C4-2B (cell line): Measurements from ENCODE around the gene SEC22A.

ENCODE experiments used
- H3K27ac ChIP-seq: fragments of 450-650 bp; 2 replicates; pipeline ENCODE4 v1.5.1; 2017
- ZFX ChIP-seq: fragments of 450-650 bp; IDR thresholded peaks from 2 replicates; pipeline ENCODE4 v1.6.1; 2017
- TF ChIP-seq, protein P1 (sequence below): fragments of 450-650 bp; conservative IDR thresholded peaks from 2 replicates; pipeline ENCODE4 v1.5.1; 2017; ENCODE audit warnings: mild to moderate bottlenecking

SEC22A gene

DNA sequence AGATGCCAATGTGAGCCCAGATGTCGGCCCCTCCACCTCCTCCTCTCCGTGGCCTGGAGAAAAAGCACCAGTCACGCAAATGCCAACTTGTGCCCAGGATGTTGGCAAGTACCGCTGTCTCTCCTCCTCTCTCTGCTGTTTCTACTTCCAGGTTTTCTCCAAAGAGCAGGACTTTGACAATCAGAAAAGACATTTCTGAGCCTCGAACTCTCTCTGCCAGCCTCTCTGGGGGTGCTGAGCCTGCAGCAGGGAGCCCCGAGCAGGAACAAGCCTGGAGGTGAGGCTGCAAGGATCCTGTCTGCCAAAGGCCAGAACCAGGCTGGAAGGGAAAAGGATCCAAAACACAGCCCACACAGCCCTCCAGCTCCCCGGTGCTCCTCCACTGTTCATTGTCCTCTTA is 89.7 kb downstream of the SEC22A start:
- TF ChIP-seq ZFX = no peak
- TF ChIP-seq, protein P1, sequence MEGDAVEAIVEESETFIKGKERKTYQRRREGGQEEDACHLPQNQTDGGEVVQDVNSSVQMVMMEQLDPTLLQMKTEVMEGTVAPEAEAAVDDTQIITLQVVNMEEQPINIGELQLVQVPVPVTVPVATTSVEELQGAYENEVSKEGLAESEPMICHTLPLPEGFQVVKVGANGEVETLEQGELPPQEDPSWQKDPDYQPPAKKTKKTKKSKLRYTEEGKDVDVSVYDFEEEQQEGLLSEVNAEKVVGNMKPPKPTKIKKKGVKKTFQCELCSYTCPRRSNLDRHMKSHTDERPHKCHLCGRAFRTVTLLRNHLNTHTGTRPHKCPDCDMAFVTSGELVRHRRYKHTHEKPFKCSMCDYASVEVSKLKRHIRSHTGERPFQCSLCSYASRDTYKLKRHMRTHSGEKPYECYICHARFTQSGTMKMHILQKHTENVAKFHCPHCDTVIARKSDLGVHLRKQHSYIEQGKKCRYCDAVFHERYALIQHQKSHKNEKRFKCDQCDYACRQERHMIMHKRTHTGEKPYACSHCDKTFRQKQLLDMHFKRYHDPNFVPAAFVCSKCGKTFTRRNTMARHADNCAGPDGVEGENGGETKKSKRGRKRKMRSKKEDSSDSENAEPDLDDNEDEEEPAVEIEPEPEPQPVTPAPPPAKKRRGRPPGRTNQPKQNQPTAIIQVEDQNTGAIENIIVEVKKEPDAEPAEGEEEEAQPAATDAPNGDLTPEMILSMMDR = no peak
- H3K27ac ChIP-seq = no peak overlapping the region

DNA sequence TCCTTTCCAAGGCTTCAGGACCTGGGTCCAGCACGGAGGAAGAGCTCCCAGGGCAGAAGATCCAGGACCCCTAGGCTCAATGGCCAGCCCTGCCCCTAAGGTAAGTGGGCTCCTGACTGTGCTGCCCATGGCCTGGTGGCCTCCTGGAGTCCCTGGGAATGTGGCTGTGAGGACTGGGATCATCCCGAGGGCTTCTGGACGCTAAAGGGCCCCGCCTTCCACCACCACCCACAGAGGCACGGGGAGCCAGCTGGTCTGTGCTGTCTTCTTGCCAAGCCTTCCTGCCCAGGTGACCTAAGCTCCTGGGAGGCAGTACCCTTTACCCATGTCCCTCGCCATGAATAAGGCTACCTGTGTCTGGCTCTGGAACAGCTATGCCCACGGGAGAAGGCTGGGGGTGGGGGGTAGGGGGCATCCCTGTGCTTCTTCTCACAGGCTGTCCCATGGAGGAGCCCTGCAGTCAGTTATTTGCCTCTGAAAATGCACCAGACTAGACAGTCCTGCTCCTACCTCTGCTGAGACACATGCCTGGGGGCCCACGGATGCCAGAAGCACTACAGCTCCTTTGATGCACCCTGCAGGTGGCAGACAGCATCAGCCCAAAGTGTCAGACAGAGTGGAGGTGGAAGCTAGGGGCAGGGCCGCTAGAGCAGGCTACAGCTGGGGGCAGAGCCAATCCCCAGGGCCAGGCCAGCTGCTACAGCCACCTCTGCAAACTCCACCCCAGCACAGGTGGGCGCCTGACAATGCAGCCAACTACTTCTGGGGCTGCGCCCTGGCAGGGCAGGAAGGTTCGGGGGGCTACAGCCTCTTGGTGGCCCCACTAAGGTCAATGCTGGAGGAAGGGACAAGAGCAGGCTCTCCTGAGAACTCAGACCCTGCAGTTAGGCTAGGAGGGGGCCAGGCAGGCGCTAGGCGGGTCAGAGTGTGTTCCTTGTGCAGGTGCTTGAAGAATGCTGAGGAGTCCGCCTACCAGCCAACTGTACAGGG is 90.9 kb downstream of the SEC22A start:
- TF ChIP-seq ZFX = no peak
- TF ChIP-seq, protein P1 = no peak
- H3K27ac ChIP-seq = no peak overlapping the region

DNA sequence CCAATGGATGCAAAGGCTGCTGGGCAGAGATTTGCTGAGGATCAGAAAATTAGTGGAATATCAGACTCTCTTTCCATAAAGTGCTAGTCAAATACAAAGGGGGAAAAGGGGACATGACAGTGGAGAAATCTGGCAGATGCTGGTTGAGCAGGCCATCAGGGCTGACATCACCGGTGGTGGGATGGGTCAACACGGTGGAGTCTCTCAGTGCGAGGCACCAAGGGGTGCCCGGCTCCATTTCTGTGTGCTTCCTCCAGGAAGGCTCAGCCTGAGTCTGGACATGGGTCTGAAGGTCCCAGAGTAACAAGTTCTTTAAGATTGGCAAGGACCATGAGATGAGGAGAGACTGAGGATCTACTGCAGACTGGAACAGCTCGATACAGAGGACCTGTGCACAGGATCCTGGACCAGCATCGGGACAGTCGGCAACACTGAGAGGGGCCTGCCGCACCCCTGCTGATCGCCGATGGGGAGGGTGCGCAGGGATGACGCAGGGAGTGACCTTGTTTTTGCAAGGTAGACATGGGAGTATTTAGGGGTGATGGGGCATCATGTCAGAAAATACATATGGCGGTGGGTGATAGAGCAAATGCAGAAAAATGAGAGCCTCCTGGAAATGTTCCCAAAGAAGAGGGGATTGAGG is 92.7 kb downstream of the SEC22A start:
- H3K27ac ChIP-seq = no peak overlapping the region
- no peak for TF ChIP-seq ZFX
- TF ChIP-seq, protein P1 = no peak

DNA sequence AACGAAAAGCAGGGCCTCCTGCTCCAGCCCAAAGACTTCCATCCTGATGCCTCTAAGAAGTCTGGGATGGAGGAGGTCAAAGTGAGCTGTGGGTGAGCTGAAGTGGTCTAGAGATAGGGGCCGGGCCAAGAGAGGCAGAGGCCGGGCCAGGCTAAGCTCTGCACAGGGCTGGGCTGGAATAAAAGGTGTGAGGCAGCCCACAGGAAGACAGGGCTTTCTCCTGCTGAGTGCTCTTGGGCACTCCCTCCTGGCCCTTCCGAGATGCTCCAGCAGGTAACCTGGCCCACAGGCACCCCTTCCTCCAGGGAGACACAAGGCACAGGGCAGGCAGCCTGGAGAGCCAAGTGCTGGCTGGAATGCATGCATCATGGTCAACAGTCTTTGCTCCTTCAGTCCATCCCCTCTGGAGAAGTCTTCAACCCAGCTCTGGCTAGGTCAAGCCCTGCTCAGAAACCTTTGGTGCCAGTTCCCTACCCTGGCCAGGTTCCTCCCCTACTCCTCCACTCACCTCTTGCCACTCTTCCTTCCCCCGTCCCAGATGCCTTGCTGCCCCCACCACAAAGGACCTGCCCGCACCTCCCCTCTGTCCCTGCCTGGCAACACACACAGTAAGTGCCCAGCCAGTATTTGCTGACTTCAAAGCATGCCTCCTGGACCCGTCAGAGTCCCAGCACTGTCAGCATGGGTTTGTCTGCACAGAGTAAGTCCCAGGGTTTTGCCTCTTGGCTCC is 93.6 kb downstream of the SEC22A start:
- TF ChIP-seq ZFX = no peak
- TF ChIP-seq, protein P1 = no peak
- H3K27ac ChIP-seq = no peak overlapping the region

DNA sequence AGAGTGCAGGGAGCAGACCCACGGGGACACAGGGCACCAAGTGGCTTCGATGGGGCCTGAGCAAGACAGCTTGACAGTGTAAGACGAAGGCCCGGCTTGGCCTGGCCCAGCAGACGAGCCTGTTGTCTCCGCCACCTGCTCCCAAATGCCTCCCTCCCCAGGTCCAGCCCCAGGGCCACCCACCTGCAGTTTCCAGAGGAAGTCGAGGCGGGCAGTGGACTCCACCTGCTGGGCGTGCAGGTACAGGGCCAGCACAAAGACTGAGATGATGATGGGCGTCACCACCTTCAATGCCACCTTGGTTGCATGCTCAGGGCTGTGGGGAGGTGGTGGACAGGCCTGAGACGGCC is 94.1 kb downstream of the SEC22A start:
- H3K27ac ChIP-seq = no peak overlapping the region
- TF ChIP-seq, protein P1 = no peak; the same call in 1 of the 2 replicates
- TF ChIP-seq ZFX = no peak

DNA sequence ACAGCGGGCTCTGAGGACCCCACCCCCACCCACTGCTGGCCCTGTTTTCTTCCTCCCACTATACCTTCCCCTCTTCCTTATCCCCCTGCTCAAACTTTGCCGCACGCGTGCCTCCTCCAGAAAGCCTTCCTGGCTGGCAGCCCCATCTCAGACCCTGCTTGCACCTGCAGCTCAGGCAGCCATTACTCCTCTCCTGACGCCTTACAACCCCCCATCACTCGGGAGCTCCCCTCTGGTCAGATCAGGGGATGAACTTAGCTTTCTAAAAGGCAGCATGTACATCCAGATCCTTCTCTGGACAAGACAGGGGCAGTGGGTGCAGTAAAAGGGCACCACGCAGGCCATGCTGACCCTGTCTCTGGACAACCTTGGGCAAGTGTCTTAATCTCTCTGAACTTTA is 94.5 kb downstream of the SEC22A start:
- TF ChIP-seq ZFX = no peak
- TF ChIP-seq, protein P1 = no peak

More for the DNA sequence above, 94.5 kb downstream of the SEC22A start:
- no peak overlapping the region for H3K27ac ChIP-seq
